ENCODE data around the gene NRIP1.
"Not testable (repeated sequence)": the region's sequence is repeated elsewhere in the genome, so short reads cannot be mapped to it uniquely, and the experiment has no call there.

NRIP1 gene

DNA sequence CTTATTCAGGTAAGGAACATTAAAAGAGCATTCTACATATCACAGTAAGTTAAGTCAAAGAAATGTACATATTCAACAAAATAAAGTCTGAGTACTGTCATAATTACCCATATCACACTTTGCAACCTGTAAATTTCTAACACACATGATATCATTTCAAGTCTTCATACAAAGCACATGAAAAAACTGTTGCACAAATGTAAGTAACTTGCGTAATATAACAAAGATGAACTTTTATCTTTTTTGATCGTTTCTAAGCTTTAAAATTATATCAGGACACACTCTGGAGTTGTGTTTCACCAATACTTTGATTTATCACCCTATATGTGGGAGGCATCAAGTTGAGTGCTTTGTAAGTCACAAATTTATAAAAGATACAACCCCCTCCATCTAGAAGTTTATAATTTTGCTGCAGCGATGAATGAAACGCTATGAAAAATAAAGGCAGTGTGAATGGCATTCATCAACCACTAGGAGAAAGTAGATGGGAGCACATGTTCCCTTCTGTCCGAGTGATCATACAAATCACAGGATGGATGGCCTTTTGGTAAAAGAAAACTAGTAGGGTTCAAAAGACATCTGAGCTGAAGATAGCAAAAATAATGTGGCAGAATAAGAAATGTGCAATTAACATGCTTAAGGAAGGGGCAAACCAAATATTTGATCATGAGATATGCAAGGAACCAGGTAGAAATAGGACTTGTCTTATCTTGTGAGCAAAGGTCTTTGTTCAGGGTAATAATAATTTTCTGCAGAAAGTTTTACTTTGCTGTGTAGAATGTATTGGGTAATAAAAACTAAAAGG is 27.5 kb downstream of the NRIP1 start:
- DNase-seq = no peak

DNA sequence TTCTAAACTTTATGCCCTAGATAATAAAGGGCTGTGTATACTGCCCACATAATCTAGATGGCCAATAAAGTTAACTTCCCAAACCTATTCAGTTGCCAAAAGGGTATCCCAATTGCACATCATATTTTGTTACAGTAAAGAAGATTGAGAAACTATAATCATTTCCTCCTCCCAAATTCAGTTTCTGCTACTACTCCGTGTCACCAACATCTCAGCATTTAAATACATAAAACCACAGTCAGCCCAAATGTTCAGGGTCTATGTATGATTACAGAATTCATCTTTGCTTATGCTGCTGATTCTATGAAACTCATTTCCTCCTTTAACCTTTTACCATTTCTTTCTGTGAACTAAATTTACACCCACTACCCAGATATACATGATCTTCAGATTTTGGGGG is 28.6 kb downstream of the NRIP1 start:
- DNase-seq = no peak

DNA sequence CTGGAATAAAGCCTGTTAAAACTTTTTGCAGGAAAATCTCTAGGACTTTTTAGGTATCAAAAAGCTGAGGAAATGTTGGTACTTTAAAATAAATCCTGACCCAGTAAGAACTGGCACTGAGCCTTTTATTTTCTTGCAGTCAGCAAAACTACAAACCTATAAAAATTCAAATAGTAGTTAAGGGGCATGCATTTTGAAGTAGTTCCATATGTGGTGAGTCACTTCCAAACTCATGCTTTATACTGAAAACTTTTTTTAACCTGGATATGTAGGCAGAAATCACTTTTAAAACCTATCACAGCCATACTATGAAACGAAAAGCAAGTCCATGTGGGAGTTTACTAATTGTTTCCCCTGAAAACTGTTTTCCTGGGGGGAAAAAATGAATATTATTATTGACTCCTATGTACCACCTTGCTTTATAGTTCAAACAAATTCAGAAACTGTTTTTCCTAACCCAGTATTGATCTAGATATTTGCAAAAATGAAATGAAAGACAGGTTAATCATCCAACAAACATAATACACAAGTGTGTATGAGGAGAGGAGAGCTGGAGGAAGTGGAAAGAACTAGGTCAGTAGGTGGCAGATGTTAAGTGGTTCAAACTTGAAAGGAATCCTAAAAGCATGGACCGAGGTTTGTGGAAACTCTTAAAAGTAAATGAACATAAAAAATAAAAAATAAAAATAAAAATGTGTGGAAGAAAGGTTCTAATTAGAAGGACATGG is 30.5 kb downstream of the NRIP1 start:
- DNase-seq = no peak

DNA sequence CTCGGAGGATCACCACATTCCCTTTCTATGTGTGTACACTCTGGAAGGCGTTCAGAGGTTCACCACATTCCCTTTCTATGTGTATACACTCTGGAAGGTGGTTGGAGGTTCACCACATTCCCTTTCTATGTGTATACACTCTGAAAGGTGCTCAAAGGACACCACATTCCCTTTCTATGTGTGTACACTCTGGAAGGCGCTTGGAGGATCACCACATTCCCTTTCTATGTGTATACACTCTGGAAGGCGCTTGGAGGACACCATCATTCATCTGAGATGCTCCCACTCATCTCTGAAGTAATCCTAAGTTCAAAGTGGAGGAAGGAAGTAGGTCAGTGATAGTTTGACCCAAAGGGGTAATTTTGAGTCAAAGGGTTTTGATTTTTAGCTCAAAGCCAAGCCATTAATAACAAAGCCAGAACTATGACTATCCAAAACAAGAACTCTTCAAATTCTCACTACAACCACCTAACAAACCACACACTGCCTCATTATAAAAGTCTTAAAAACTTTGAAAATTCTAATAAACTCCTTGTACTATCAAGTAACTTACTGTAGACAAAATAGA is 32.9 kb downstream of the NRIP1 start:
- no peak for DNase-seq

DNA sequence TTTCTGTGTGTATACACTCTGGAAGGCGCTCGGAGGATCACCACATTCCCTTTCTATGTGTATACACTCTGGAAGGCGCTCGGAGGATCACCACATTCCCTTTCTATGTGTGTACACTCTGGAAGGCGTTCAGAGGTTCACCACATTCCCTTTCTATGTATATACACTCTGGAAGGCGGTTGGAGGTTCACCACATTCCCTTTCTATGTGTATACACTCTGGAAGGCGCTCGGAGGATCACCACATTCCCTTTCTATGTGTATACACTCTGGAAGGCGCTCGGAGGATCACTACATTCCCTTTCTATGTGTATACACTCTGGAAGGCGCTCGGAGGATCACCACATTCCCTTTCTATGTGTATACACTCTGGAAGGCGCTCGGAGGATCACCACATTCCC is 33.4 kb downstream of the NRIP1 start:
- DNase-seq = not testable (repeated sequence)

DNA sequence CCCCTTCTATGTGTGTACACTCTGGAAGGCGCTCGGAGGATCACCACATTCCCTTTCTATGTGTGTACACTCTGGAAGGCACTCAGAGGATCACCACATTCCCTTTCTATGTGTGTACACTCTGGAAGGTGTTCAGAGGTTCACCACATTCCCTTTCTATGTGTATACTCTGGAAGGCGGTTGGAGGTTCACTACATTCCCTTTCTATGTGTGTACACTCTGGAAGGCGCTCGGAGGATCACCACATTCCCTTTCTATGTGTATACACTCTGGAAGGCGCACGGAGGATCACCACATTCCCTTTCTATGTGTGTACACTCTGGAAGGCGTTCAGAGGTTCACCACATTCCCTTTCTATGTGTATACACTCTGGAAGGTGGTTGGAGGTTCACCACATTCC is 33.9 kb downstream of the NRIP1 start:
- not testable (repeated sequence) for DNase-seq

DNA sequence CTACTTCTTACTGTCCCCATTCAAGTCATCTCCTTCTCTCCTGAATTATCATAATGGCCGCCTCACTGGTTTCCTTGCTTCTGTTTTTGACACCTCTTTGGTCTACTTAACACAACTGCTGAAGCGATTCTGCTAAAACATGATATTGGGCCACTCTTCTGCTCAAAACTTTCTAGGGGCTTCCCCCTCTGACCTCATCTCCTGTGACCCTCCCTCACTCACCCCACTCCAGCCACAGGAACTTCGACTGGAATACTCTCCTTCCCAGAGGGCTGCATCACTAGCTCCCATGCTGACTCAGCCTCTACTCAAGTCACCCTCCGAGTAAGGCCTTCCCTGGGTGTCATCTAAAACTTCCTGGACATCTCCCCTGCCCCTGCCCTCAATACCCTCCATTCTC is 35.7 kb downstream of the NRIP1 start:
- no peak for DNase-seq

DNA sequence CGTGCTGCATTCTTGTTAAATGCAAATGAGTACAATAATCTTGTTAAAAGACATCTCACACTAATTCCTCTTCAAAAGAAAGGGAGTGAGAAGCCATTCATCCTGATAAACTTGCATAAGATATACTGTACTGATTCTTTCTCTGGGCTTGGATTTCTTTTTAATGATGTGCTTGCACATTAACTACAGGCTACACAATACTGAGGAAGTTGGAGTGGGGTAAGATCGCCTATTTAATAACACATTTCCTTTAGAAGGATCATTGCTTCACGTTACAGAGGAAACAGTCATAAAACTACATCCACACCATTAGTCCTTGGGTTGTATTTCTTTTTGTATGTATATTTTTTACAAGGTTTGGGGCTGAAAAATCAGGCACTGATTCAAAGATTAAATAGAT is 36.6 kb downstream of the NRIP1 start:
- no peak for DNase-seq

DNA sequence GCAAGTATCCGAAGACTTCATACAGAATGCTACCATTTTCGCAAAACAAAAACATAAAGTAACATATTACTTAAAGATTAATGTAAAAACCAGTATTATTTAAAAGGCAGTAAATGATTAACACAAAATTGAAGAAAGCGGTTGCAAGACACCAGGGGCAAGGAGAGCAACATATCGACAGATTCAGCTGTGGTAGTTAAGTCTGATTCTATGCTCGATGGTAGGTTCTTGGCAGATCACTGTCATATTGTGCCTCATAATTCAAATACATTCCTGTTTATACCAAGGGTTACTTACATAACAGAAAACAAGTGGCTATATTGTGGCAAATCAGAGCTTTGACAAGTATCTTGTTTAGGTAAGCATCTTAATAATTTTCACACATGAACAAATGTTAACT is 37.7 kb downstream of the NRIP1 start:
- DNase-seq = no peak

DNA sequence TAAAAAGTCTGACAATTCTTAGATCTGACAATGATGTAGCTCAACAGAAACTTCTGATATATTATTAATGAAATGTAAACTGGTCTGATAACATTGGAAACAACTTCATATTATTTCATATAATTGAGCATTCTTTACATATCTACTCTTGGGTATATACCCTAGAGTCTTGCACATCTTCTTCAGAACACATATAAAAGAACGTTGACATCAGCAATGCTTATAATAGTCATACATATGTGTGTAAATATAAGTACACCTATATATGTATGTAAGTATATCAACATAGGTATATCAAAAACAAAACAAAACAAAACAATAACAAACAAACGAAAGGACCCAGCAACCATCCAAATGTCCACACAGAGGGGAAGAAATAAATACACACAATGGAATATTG is 38.4 kb downstream of the NRIP1 start:
- DNase-seq = no peak

DNA sequence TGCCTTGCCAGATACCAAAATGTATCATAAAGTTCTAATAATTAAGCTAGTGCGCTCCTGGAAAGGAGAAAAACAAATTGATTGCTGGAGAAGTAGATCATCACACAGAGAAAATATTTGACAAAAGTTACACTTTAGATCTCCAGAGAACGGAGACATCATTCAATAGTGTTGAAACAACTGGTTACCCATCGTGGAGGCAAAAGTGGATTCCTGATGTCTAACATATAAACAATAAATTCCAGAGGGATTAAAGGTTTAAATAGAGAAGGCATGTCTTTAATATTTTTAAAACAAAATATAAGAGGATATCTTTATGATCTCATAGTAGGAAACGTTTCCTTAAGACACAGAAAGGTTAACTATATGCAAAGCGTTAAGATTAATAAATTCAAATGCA is 41.0 kb downstream of the NRIP1 start:
- no peak for DNase-seq

DNA sequence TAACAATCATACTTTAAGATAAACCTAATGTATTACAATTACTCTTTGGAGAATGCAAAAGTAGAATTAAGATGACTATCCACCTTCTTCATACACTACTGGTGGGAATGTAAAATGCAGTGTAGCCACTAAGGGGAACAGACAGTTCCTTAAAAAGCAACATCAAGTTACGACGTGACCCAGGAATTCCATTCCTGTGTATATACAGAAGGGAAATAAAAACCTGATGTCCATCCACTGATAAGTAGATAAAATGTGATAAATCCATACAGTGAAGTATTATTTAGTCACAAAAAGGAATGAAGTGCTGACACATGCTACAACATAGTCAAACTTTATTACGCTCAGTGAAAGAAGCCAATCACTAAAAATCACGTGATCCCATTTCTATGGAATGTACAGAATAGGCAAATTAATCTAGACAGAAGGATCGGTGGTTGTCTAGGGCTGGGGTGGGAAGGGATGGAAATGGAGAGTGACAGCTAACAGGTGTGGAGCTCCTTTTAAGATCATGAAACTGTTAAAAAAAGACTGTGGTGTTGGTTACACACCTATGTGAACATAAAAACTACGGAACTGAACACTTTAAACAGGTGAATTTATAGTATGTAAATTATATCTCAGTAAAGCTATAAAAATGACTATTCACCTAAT is 42.1 kb downstream of the NRIP1 start:
- DNase-seq = no peak

DNA sequence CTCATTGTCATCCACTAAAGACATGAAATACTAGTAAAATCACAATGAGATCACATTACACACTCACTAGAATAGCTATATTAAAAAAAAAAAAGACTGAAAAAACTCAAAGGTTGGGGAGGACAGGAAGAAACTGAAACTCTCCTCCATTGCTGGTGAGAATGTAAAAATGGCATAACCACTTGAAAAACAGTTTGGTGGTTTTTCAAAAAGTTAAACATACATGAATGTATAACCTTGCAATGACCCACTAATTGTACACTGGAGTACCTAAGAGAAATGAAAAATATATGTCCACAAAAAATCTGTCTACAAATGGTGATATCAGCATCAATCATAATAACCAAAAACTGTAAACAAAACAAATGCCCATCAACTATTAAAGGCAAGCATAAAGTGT is 44.0 kb downstream of the NRIP1 start:
- DNase-seq = no peak

DNA sequence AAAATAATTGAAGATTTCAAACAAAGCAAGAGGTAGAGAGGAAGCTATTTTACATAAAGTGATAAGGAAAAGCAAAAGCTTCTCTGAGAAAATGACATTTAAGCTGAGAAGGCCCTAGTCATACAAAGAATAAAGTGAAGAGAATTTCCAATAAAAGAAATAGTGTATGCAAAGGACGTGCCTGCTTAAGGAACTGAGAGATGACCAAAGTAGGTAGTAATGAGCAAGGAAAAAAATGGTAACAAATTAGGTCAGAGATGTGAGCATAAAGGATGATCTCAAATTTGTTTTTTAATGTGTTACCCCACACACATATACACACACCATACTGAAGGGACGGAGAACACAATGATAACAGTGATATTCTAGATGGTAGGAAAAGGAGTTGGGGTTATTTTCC is 46.4 kb downstream of the NRIP1 start:
- no peak for DNase-seq

DNA sequence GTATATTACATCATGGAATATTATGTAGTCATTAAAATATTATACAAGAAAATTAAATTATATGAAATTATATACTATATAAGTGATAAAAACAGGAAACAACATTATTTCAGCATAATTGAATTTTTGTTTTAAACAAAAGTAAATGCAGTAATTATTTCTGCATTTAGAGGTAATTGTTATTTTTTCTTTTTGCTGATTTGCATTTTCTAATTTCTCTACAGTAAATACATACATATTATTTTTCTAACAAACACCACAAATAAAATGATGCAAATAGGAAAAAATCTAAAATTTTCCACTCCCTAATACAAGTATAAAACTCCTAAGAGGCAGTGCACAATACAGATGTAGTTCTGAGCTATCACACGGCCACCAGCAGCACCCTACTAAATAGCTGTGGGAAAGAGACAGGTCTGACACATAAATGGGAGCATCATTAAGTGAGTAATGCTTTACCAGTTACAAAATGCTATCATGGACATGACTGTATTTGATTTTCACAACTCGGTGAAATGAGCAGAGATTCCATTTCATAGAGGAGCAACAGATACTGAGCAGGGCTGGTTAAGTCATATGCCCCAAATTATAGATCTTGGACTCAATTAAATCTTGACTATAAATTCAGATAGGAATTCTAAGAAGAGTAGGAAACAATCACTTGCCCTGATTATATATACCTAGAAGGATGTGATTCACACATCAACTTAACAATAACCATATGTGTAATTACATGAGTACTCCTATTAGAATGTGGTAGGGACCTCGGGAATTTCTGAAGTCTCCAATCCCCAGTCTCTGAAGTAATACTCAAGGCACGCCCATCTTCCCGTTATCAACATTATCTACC is 49.0 kb downstream of the NRIP1 start:
- DNase-seq = no peak

DNA sequence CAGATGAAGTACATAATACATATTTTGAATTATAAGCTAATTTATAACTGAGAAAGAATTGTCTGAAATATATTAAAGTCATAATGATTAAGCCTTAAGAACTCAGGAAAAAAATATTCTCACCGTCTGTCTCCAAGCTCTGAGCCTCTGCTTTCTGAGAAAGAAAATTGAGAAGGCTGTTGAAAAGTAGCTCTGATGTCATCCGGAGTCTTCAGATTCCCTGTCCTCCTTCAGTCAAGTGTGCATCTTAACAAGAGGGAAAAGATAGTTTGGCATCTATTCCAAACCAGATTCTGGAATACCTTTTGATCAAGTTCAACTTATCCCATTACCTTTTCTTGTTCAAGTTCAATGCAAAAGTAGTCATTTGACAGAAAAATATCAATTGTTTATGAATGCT is 50.6 kb downstream of the NRIP1 start:
- no peak for DNase-seq

DNA sequence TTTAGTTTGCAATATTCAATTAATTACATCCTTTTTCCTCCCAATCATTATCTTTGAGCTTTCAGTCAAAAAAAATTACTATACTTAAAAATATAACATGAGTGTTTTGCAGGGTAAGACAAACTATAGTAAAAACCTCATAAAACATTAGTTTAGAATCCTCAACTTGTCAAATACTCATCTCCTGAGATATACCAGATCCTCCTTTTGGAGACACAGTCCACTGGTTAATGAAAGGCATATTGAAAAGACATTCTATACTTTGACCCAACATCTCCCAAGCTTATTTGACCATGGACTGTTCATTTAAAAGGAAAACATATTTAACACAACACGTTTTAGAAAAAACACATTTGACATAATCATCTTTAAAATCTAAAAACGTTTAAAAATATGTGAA is 52.8 kb downstream of the NRIP1 start:
- no peak for DNase-seq

DNA sequence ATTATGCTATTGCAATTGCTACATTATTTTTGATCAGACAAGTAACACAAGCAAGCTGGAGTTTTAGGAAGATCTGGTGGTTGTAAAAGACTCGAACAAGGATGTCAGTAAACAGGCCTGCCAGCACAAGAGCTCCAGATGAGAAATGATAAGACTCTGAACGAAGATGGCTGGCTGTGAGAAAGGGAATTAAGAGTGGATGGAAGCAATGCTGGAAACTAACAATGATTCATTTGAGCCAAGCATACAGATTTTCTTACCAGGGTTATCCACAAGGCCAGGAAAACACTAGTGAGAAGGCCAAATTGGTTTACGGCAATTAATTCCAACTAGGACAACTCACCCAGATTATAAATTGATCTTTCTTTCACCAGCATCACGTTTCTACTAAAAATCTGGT is 54.2 kb downstream of the NRIP1 start:
- DNase-seq = no peak

DNA sequence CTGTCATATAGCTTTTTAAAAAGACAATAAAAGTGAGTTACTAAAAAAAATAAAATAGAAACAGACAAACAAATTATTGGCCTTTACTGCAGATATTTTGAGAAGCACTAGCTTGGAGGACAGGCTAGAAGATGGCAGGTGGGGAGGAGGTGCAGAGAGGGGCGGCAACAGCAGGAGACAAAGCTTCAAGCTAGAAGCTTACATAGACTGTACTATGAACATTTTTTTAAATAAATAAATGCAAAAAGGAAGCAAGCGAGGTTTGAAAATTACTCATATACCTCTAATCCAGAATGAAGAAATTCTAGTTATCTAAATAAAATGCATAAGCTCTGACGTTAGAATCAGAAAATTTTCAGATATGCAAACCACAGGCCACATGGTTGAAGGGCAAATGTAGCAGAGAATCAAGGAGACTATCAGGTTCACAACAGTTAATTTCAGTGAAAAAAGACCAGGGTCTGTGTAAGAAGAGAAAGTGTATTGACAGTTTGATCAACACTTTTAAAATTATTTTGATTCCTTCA is 54.9 kb downstream of the NRIP1 start:
- DNase-seq = no peak

DNA sequence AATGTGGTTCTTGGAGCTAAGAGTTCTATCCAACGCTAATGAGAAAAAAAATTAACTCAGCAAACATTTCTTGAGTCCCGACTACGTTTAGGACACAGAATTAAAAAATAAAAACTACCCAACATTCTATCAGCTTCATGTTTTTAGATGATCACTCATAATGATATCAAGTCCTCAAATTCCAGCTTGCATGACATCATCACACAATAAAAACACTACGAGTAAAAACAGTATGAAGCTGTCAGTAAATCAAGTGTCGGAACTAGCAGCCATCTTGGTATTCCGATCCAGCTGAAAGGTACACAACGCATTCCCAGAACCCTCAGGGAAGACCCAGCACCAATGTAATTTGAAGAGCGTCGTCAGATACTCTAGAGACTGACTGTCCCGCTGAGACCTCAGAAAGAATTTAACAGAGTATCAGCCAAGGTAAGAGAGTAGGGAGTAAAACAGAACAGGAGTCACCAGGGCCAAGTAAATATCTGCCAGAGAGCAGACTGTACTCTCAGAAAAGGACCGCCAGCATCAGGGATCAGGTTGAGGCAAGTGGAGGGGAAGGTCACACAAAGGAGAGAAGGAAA is 57.0 kb downstream of the NRIP1 start:
- DNase-seq = no peak

DNA sequence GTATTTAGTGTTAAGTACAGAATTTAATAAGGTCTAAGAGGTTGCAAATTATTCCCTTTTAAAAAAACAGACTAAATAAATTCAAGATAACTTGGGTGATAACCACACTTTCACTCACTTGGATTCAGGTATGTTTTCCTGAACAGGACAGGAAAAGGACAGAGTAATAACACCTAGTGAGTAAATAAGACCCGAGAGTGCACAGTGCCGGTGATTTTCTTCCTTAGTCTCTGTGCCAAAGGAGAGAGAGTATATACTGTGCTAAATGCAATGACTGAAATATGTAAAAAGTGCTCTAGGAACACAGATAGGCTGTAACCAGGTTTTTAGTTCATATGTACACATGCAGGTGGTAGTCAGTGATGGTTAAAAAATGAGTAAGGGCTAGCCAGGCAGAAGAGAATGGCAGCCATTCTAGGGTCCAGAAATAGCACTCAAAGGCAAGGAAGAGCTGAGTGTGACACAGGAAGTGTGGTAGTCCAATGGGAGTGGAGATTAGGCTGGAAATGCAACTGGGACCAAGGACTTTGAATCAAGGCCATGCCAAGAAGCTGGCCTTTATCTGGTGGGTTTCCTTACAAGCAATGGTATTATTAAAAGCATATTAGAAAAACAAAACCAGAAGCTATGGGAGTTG is 58.1 kb downstream of the NRIP1 start:
- DNase-seq = no peak

DNA sequence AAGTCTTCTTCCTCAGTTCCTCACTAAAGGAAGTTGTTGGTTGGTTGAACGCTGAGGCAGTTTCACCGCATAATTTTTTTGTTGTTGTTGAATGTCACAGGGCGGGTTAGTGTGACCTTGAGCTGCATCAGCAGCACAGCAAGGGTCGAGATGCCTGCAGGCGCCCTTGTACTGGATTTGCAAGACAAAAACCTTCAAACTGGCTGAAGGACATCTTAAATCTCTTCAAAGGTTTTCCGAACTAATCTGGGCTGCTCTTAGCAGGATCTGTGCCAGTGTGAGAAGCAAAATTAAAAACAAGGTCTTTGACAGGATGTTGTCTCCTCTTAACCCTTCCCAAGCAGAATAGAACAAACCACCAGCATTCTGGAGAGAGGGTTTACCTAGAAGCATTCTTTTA is 59.4 kb downstream of the NRIP1 start:
- DNase-seq = no peak

Data from NCI-H510A (cell line).